Measurements from ENCODE around the gene KDM4C.
A peak's percentile ranks its signal among the peaks of the same experiment; 100 is the strongest.
"Not testable (repeated sequence)": the region's sequence is repeated elsewhere in the genome, so short reads cannot be mapped to it uniquely, and the experiment has no call there.

Gene KDM4C

GRCh38 chr9:6764523-6764922, 6.8 kb downstream of the KDM4C start:
- DNase-seq, result no peak

DNA sequence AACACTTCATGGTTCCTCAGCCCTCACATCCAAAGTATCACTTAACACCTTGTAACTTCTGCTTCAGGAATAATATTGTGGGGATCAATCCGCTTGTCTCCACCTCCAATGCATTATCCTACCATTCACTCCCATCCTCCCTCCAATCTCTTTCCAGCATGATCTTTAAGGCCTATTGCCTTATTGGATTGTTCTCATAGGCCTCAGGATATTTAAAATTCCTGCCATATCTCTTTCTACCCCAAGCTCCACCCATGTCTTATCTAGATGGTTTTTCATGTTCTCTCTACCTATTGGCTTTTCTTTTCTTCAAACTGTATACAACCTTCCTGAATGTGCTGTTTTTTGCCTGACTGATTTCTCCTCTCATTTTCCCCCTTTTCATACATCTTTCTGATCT, 7.2 kb downstream of the KDM4C start:
- no peak for DNase-seq

DNA sequence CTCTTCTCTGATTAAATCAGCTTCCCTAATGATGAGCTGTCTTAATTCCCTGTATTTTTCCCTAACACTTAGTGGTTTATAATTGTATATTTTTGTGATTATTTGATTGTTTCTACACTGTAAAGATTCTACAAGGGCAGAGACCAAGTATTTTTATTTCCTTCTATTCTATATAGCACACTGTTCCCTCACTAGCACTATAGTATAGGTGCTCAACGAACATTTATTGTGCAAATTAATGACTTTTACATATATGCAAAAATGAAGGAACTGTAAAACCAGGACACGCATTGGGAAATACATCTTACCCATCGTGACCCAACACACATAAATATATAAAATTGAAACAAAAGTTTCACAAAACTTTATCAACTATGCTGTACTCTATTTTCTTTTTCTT, 7.6 kb downstream of the KDM4C start:
- no peak for DNase-seq

DNA sequence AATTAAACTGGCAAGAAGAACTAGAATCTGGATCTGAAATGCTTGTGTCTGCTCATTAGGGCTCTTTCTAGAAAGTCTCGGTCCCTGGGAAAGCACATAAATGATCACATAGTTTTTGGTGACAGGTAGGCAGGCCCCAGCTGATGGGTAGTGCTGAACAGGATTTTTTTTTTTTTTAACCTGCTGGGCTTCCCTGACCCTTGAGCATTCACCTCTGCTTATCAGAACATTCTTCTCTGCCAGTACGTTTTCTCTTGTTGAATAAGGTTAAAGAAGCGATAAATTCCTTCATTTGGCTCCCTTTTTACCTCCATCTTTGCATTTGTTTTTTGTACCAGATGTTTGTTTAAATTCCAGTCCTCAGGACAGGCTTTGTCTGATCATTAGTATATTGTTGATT, 8.8 kb downstream of the KDM4C start:
- DNase-seq, result no peak

GRCh38 chr9:6768587-6768986, 10.8 kb downstream of the KDM4C start:
- DNase-seq, result not testable (repeated sequence)

- DNase-seq, result no peak
Measured at GRCh38 chr9:6771722-6772121, 13.9 kb downstream of the KDM4C start.

GRCh38 chr9:6777213-6777902, 19.6 kb downstream of the KDM4C start:
- no peak for DNase-seq

DNA sequence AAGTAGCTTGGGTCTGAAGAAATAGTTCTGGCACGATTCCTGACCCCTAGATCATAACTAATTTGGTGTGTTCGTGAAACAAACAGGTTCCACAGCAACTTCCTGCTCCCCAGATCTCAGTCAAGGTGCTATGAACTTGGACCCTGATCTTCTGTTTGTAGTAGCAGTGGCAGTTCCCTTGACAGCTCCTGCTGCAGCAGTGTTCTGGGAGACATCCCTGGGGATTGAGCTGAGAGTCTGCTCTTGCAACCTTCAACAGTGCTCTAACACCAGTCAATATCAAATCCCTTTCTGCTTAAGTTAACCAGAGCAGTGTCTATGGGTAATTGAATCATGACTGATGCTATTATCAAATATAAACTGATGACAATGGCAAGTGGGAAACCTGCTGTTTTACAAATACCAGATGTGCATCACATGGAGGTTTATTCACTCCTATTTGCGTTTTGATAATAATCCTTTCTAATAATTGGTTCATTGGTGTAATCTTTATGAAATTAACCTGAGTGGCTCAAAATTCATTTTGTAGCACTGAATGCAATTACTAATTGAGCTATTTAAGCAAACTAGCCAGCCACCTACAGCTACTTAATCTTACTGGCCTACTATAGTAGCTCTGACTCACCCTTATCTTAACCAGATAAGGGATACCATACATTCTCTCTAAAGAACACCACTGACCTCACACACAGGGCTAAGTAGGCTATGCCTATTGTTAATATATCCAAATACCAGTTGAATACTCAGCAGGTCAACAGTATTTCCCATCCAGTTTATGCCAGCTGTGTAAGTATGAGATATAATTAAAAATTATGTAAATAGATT, 21.9 kb downstream of the KDM4C start:
- DNase-seq, result no peak

DNA sequence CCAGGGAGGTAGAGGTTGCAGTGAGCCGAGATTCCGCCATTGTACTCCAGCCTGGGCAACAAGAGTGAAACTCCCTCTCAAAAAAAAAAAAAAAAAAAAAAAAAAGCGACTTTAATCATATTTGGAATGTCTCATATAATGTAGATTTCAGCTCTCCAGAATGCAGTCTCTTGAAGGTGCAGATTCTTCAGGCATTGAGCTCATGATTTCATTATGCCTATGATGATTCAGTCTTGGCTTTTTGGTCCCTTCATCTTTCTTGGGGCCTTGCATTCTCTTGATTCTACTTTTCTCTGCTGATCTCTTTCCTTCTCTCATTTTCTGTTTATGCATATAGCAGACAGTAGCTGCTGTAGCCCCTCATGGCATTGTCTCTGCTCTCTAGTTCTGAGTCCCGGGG, 22.9 kb downstream of the KDM4C start:
- no peak for DNase-seq

DNA sequence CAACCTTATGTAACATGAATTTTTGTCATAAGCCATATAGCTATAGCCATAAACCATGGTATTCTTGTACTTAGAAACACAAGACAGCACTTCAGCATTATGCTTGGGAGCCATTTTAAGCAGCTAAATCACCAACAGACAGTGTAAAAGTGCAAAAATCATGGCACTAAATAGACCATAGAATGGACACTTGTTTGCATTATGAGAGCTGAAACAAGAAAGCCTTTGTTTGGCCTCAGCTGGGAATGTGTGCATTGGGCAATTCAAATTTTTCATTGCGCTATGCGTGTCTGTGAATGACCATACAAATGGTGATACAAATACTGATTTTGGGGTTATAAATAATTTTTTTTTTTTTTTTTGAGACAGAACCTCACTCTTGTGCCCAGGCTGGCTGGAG, 23.7 kb downstream of the KDM4C start:
- DNase-seq, result no peak

GRCh38 chr9:6782345-6782744, 24.6 kb downstream of the KDM4C start:
- DNase-seq, result no peak

DNA sequence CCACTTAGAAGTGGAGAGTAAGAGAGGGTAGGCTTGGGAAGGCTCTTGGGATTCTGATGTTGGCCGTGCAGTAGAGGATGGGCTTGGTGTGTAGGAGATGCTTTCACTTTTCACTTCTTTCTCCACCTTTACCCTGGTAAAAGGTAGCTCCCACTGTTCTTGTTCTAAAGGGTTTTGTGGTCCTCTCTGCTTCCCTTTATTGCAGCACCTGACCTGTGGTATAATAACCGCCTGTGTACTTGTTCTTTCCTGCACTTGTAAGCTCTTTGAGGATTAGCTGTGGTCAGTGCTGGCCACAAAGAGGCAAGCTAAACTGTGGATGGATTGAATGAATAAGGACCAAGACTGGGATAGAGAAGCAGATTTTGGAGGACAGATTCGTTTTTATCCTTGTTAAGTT, 25.2 kb downstream of the KDM4C start:
- no peak for DNase-seq

GRCh38 chr9:6783753-6784152, 26.0 kb downstream of the KDM4C start:
- no peak for DNase-seq

- DNase-seq, result no peak
Measured at GRCh38 chr9:6785682-6786081, 27.9 kb downstream of the KDM4C start.

DNA sequence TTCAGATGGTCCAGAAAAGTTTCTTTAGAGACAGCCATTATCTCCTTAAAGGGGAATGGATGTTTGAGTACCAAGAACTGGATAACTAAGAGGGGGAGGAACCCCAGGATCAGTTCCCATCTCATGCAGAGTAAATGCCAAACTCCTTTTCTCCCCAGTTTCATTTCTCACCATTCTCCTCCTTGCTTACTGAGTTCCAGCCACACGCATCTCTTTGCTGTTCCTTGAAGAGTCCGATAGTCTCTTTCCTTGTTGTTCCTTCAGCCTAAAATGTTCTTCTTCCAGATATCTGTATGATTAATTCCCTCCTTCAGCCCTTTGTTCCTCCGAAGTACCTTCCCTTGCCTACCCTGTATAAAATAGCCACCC, 30.0 kb downstream of the KDM4C start:
- no peak for DNase-seq

DNA sequence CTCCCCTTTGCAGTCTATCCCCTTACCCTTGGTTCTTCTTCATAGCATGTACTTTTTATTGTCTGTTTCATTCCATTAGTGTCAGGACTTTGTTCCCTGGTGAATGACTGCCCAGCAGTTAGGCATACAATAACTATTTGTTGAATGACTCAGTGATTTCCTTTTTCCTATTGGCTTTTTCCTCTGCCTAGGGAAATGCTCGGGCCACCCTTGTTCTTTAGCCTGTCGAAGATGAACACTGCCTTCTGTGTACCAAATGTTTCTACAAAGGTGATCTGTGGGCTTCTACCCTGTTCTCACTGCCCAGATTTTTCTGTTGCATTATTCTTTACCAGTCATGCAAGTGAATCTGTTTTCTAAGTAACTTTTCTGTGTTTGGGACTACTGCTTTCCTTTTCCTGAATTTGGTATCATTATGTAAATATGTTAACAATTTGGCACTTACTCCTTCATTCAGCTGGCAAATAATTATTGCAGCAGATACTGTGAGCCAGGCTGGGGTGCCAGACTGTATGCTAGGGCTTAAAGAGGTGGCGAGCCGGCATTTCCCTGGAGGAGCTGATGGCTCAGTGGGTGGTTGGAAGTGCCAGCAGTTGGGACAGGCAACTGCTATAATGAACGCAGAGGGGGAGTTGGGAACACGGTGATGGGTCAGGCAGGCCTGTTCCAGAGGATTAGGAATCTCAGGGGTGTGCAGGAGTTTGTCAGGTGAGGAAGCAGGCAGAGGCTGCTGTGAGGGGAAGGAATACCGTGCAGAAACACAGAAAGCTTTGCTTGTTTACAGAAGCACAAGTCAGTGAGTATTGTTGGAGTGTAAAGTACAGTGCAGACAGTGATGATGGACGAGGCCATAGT, 30.6 kb downstream of the KDM4C start:
- peak in 1 of 2 experiments; percentile 55 for DNase-seq

DNA sequence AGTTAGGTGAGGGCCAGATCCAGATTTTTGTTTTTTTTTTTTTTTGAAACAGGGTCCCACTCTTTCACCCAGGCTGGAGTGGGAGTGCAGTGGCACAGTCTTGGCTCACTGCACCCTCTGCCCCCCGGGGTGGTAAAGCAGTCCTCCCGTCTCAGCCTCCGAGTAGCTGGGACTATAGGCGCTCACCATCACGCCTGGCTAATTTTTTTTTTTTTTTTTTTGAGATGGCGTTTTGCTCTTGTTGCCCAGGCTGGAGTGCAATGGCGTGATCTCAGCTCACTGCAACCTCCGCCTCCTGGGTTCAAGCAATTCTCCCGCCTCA, 31.2 kb downstream of the KDM4C start:
- not testable (repeated sequence) for DNase-seq

DNA sequence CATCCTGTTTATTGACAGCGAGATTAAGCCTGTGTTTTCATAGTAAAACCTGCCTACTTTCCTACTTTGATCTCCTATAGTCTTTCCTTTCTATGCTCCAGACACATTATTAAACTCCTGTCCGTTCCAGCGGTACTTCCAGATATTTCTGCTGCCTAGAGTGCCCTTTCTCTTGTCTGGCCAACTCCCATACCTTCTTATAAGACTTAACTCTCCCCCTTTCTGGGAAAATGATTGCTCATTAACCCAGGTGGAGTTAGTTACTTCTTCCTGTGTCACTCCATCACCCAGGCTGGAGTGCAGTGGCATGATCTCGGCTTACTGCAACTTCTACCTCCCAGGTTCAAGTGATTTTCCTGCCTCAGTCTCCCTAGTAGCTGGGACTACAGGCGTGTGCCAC, 33.1 kb downstream of the KDM4C start:
- no peak for DNase-seq

GRCh38 chr9:6793203-6793602, 35.4 kb downstream of the KDM4C start:
- no peak for DNase-seq

DNA sequence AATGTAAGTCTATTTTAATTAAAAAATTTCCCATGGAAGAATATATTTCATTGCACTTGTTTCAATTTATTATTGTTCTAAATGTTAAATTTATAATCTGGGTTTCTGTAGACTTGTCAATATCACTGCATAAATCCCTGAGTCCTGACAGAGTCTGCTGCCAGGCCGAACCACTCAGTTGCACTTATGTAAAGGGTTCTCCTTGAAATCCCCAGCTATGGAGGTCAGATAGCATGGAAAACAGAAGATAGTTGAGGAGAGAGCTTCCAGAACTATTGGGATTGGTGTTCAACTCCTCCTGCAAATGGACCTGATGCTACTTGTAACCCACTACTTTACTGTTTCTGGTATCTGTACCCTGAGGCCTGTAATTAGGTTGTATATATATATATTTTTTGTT, 37.2 kb downstream of the KDM4C start:
- DNase-seq, result no peak

DNA sequence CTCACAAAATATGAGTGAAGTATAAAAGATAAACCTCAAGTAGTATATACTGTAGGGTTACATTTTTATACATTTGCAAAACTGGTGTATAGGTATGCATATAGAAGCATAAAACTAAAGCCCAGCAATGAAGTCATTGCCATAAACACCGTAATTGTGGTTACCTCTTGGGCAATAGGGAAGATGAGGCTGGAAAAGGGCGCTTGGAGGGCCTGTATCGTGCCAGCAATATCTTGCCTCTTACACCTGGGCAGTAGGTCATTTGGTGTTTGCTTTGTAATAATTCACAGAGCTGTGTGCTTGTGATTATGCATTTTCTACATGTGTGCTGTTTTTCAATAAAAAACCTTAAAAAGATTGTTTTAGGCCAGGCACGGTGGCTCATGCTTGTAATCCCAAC, 45.2 kb downstream of the KDM4C start:
- no peak for DNase-seq

DNA sequence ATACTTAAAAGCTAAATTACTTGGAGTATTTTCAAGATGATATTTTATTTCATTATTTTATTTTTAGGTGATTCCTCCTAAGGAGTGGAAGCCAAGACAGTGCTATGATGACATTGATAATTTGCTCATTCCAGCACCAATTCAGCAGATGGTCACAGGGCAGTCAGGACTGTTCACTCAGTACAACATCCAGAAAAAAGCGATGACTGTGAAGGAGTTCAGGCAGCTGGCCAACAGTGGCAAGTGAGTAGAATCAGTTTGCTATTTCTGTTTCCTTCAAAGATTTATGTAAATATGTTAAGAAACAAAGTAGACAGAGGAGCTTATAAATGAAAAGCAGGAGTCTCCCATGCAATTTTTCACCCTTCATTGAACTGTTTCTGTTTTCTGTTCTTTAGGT, 47.8 kb downstream of the KDM4C start:
- DNase-seq, result peak; percentile 77 to 95

DNA sequence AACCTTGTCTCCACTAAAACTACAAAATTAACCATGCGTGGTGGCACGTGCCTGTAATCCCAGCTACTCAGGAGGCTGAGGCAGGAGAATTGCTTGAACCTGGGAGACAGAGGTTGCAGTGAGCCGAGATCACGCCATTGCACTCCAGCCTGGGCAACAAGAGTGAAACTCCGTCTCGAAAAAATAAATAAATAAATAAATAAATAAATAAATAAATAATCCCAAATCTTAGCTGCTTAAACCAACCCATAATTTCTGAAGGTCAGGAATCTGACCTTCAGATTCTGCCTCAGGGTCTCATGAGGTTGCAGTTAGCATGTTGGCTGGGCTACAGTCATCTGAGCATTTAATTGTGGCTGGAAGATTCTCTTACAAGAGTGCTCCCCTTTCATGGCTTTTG, 48.5 kb downstream of the KDM4C start:
- not testable (repeated sequence) for DNase-seq

- DNase-seq, result not testable (repeated sequence)
Measured at GRCh38 chr9:6807669-6808068, 49.9 kb downstream of the KDM4C start.

Data from NCI-H446 (cell line).